ENCODE results near the gene MRPL55. TPM values are rescaled to one million over a fixed set of nuclear protein-coding genes. Genes with fewer than 3 reads are reported as not detected.
A peak's percentile ranks its signal among the peaks of the same experiment; 100 is the strongest.

Gene MRPL55
- total RNA-seq, 2 donors from 2014 or later = 57.6 to 66.7 TPM

GRCh38 chr1:228063251-228064191 lies 45.6 kb downstream of the MRPL55 start:
- no peaks in the 10 kb centered on the region for H3K9me3 ChIP-seq (ENCODE audit: control insufficient read depth, low read length)
- 90 to 98% methylated on average over 7 to 15 of the region's 15 CpGs for whole genome bisulfite sequencing, 2 experiments (ENCODE audit: insufficient coverage in 1 of 2, insufficient read length in 1 of 2)
- peaks cover 35% of the 10 kb centered on the region for H3K27me3 ChIP-seq (ENCODE audit: control insufficient read depth, insufficient read depth, low read length, poor library complexity, severe bottlenecking)

DNA sequence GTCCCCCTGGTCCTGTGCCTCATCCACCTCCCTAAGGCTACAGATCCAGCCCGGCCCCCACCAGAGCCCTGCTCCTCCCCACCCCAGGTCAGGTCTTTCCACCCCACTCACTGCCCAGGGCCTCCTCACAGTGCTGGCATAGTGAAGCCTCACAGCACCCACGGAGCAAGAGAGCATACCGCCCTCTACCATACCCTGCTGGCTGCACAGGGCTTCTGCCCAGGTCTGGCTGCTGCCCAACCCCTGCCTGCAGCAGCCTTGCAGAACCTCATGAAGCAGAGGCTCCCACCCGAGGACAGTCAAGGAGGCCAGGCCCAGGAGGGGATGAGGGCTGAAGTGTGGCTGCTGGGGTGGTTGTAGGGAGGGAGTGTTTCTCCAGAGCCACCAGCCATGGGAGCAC lies 46.3 kb downstream of the MRPL55 start:
- peaks cover 35% of the 10 kb centered on the region for H3K27me3 ChIP-seq (ENCODE audit: control insufficient read depth, insufficient read depth, low read length, poor library complexity, severe bottlenecking)

More at GRCh38 chr1:228063251-228064191, 45.6 kb downstream of the MRPL55 start:
- Histone ChIP-seq H3K4me1 (ENCODE audit: control insufficient read depth, insufficient read depth, low read length) (no peaks in the 10 kb centered on the region), H3K27ac (ENCODE audit: low read depth, low read length) (no peak overlapping the region), H3K9ac (ENCODE audit: extremely low read depth, low read length, poor library complexity, severe bottlenecking) (no peak overlapping the region), H3K4me3 (ENCODE audit: low read length) (no peak overlapping the region), H3K36me3 (ENCODE audit: control insufficient read depth, insufficient read depth, low read length) (no peaks in the 10 kb centered on the region)
- peaks cover 35% of the 10 kb centered on the region for H3K27me3 Mint-ChIP-seq (ENCODE audit: insufficient read depth)
- no peak overlapping the region for H3K27ac Mint-ChIP-seq
- peaks cover 18% of the 10 kb centered on the region for H3K4me1 Mint-ChIP-seq
- H3K36me3 Mint-ChIP-seq (ENCODE audit: low read depth) = no peaks in the 10 kb centered on the region
- no peak for DNase-seq
- H3K9me3 Mint-ChIP-seq = peaks cover under 1% of the 10 kb centered on the region
- no peak for TF ChIP-seq CTCF (conservative IDR thresholded peaks at IDR 0.05)
- H3K4me3 Mint-ChIP-seq = no peak overlapping the region

More for the DNA sequence above, 46.3 kb downstream of the MRPL55 start:
- peak; percentile 70 for DNase-seq
- TF ChIP-seq CTCF (conservative IDR thresholded peaks at IDR 0.05) = peak; percentile 48
- Mint-ChIP-seq H3K4me1 (peaks cover 18% of the 10 kb centered on the region), H3K36me3 (ENCODE audit: low read depth) (no peaks in the 10 kb centered on the region), H3K4me3 (no peak overlapping the region), H3K27me3 (ENCODE audit: insufficient read depth) (peaks cover 40% of the 10 kb centered on the region), H3K27ac (no peak overlapping the region), H3K9me3 (peaks cover 5% of the 10 kb centered on the region)
- Histone ChIP-seq H3K9ac (ENCODE audit: extremely low read depth, low read length, poor library complexity, severe bottlenecking) (no peak overlapping the region), H3K4me3 (ENCODE audit: low read length) (no peak overlapping the region), H3K4me1 (ENCODE audit: control insufficient read depth, insufficient read depth, low read length) (no peaks in the 10 kb centered on the region), H3K36me3 (ENCODE audit: control insufficient read depth, insufficient read depth, low read length) (no peaks in the 10 kb centered on the region), H3K9me3 (ENCODE audit: control insufficient read depth, low read length) (no peaks in the 10 kb centered on the region), H3K27ac (ENCODE audit: low read depth, low read length) (no peak overlapping the region)
- 20 to 82% methylated on average over 1 to 4 of the region's 4 CpGs for WGBS, 2 experiments (ENCODE audit: insufficient coverage in 1 of 2, insufficient read length in 1 of 2)

Measured in endodermal cell (in vitro differentiated cells).